A673 (cell line): Measurements from ENCODE around the gene STAB1.

ENCODE experiments used
- CTCF ChIP-seq: fragments of 300-800, 200-600 bp; sonication (generic); conservative IDR thresholded peaks from 2 replicates; pipeline ENCODE4 v1.5.1; 2017; ENCODE audit warnings: low read depth, mild to moderate bottlenecking, antibody characterized with exemption, low read length, moderate library complexity, mixed read lengths
- EZH2 ChIP-seq: fragments of 200-600 bp; sonication (generic); IDR thresholded peaks from 2 replicates; pipeline ENCODE4 v1.6.1; 2017; ENCODE audit warnings: borderline replicate concordance, low read depth, mild to moderate bottlenecking, mixed read lengths, antibody characterized with exemption, low read length; ENCODE audit not compliant: poor library complexity, severe bottlenecking

GRCh38 chr3:52456169-52456799 is 38.9 kb upstream of the STAB1 start:
- no peak for TF ChIP-seq CTCF
- no peak for TF ChIP-seq EZH2
